GM12865 (cell line): ENCODE results near the gene ITGAE.
A peak's percentile ranks its signal among the peaks of the same experiment; 100 is the strongest.

Source experiments
- DNase-seq: peaks from one replicate; pipeline ENCODE4 v3.0.0; 2010; ENCODE audit warnings: low read depth
- H3K4me3 ChIP-seq: 2 replicates; pipeline ENCODE4 v1.5.1; 2011; ENCODE audit warnings: mild to moderate bottlenecking, low read depth, low read length, control low read depth
- CTCF ChIP-seq: IDR thresholded peaks from 2 replicates; pipeline ENCODE4 v1.5.1; 2011; ENCODE audit warnings: low read length, control low read depth, low read depth, inconsistent platforms; ENCODE audit not compliant: insufficient read depth; ENCODE audit errors: missing control alignments

The ITGAE gene

DNA sequence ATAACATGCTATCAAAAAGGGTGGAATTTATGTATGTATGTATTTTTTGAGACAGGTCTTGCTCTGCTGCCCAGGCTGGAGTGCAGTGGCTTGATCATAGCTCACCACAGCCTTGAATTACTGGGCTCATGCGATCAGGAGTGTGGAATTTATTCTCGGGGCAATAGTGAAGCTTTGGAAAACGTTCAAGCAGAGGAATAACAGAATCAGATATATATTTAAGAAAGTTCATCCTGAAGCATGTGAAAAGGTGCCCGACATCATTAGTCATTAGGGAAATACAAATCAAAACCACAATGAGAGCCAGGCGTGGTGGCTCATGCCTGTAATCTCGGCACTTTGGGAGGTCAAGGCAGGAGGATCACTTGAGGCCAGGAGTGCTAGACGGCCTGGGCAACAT is 7.7 kb upstream of the ITGAE start:
- no peak overlapping the region for H3K4me3 ChIP-seq
- no peak for DNase-seq
- no peak for TF ChIP-seq CTCF

GRCh38 chr17:3805581-3805980 is 4.6 kb upstream of the ITGAE start:
- no peak for TF ChIP-seq CTCF
- no peak overlapping the region for H3K4me3 ChIP-seq
- DNase-seq: no peak

GRCh38 chr17:3804503-3804931 is 3.5 kb upstream of the ITGAE start:
- DNase-seq: peak; percentile 85
- no peak for TF ChIP-seq CTCF
- no peak overlapping the region; the same call in 1 of the 2 replicates for H3K4me3 ChIP-seq

DNA sequence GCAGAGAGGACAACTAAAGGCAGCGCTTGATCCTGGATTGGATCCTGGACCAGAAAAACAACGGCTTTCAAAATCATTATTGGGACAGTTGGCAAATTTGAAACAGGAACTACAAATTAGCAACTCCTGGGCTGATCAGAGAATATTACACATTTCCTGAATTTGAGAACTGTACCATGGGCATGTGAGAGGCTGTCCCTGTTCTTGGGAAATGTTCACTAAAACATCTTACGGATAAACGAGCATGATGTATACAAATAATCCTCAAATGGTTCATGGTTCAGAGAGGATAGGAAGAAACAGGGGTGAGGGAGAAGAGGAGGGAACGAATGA is 2.3 kb upstream of the ITGAE start:
- H3K4me3 ChIP-seq: no peak overlapping the region
- DNase-seq: no peak
- no peak for TF ChIP-seq CTCF

- no peak for DNase-seq
- no peak for TF ChIP-seq CTCF
- no peak overlapping the region for H3K4me3 ChIP-seq
Observed at GRCh38 chr17:3802461-3803307, 1.7 kb upstream of the ITGAE start.

DNA sequence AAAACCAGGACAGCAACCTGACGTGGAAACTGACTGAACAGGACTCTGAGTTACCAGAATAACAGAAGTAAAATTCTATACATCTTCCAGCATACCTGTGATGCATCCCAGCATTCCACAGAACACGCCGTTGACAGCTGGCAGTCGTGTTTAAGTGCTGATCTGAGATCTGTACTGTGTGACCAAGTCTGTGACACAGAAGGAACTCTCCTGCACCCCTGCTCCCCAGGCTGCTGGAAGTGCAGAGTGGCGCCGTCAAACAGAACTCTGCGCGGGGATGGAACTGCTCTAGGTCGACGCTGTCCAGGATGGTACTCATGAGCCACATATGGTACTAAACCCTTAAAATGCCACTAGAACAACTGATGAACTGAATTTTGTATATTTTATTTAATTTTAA is 804 bp upstream of the ITGAE start:
- TF ChIP-seq CTCF: no peak
- H3K4me3 ChIP-seq: no peak overlapping the region
- no peak for DNase-seq

- DNase-seq: no peak
- H3K4me3 ChIP-seq: no peak overlapping the region
- TF ChIP-seq CTCF: no peak
Observed at GRCh38 chr17:3801347-3801746, 359 bp upstream of the ITGAE start.
